AG04450 (cell line): ENCODE measurements around the gene CAND2. TPM values are rescaled to one million over a fixed set of nuclear protein-coding genes. Genes with fewer than 3 reads are reported as not detected.

ENCODE experiments used
- CTCF ChIA-PET: fragments of 300-600, 350-600 bp; formaldehyde crosslinking; extraction: SDS; loops from one replicate; lab custom pipeline; 2022; ENCODE audit warnings: antibody characterized with exemption, inconsistent platforms; lab: Charles Lee
- POLR2A ChIA-PET: fragments of 350-600 bp; formaldehyde crosslinking; extraction: SDS; loops from one replicate; lab custom pipeline; 2021; ENCODE audit warnings: antibody characterized with exemption, inconsistent platforms; lab: Yijun Ruan, JAX
- DNase-seq: peaks from one replicate; pipeline ENCODE4 v3.0.0-alpha.2; 2011; ENCODE audit warnings: low read depth, low spot score
- H3K27ac ChIP-seq: one replicate; pipeline ENCODE4 v1.5.1; 2012; ENCODE audit warnings: low read depth, low read length, control low read depth
- H3K27me3 ChIP-seq: one replicate; pipeline ENCODE4 v1.6.0; 2012; ENCODE audit warnings: low read length; ENCODE audit not compliant: control insufficient read depth, insufficient read depth
- H3K4me3 ChIP-seq: 2 replicates; pipeline ENCODE4 v1.5.1; 2011; ENCODE audit warnings: mild to moderate bottlenecking, low read depth, low read length, control low read depth
- H3K9me3 ChIP-seq: 2 replicates; pipeline ENCODE4 v1.5.1; 2012; ENCODE audit warnings: low read length; ENCODE audit not compliant: control insufficient read depth, insufficient read depth
- polyA plus RNA-seq: library from polyadenylated mRNA; depleted of rRNA; stranded (reverse); fragments of >200 nt; gene quantifications from 2 replicates; pipeline ENCODE4 v1.2.3, GENCODE V29; 2011; rRNA removed
- small RNA-seq: library from RNA; depleted of rRNA; stranded (forward); fragments of <200 nt; gene quantifications from one replicate; pipeline ENCODE3, GENCODE V24; 2012; ENCODE audit warnings: low read depth; ENCODE audit not compliant: insufficient read length
- TF ChIP-seq, protein P1 (sequence below): IDR thresholded peaks from 2 replicates; pipeline ENCODE4 v1.5.1; 2011; ENCODE audit warnings: low read depth, low read length, control low read depth, inconsistent platforms

Gene CAND2
- polyA plus RNA-seq, 1 experiment, result 5.8 TPM

DNA sequence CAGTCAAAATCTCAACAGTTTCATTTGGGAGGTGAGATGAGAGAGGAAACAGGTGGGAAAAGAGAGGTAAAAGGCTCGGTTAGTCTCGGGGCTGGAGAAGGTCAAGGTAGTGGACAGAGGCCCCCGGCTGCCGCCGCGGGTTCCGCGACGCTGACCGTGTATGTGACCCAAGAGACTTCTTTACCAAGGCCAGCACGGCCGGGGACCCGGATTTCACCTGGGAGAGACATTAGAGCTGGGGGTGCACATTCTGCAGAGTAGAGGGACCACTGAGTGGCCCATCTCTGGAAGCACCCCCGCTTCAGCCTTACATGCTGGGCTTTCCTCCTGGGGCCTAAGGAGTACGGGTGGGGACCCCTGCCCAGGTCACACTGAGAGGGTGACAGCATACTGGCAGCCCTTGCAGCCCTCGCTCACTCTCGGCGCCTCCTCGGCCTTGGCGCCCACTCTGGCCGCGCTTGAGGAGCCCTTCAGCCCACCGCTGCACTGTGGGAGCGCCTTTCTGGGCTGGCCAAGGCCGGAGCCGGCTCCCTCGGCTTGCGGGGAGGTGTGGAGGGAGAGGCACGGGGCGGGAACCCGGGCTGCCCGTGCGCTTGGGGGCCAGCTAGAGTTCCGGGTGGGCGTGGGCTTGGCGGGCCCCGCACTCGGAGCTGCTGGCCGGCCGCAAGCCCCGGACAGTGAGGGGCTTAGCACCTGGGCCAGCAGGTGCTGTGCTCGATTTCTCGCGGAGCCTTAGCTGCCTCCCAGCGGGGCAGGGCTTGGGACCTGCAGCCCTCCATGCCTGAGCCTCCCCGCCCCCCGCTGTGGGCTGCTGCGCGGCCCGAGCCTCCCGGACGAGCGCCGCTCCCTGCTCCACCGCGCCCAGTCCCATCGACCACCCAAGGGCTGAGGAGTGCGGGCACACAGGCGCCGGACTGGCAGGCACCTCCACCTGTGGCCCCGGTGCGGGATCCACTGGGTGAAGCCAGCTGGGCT, 86.1 kb downstream of the CAND2 start:
- Histone ChIP-seq H3K27me3 (peaks cover 11% of the 10 kb centered on the region), H3K4me3 (no peak overlapping the region), H3K9me3 (peaks cover 9% of the 10 kb centered on the region; the same call in 1 of the 2 replicates), H3K27ac (no peak overlapping the region)
- DNase-seq, result no peak
- TF ChIP-seq, protein P1, sequence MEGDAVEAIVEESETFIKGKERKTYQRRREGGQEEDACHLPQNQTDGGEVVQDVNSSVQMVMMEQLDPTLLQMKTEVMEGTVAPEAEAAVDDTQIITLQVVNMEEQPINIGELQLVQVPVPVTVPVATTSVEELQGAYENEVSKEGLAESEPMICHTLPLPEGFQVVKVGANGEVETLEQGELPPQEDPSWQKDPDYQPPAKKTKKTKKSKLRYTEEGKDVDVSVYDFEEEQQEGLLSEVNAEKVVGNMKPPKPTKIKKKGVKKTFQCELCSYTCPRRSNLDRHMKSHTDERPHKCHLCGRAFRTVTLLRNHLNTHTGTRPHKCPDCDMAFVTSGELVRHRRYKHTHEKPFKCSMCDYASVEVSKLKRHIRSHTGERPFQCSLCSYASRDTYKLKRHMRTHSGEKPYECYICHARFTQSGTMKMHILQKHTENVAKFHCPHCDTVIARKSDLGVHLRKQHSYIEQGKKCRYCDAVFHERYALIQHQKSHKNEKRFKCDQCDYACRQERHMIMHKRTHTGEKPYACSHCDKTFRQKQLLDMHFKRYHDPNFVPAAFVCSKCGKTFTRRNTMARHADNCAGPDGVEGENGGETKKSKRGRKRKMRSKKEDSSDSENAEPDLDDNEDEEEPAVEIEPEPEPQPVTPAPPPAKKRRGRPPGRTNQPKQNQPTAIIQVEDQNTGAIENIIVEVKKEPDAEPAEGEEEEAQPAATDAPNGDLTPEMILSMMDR, result no peak
- ChIA-PET CTCF (interaction anchor here (0.6 to 2.7 kb wide), 3 partner anchors 10 to 580 kb away, joined by 4 to 15 read pairs (median 7); no protein-coding TSS in a partner anchor), POLR2A (no interaction called here)

DNA sequence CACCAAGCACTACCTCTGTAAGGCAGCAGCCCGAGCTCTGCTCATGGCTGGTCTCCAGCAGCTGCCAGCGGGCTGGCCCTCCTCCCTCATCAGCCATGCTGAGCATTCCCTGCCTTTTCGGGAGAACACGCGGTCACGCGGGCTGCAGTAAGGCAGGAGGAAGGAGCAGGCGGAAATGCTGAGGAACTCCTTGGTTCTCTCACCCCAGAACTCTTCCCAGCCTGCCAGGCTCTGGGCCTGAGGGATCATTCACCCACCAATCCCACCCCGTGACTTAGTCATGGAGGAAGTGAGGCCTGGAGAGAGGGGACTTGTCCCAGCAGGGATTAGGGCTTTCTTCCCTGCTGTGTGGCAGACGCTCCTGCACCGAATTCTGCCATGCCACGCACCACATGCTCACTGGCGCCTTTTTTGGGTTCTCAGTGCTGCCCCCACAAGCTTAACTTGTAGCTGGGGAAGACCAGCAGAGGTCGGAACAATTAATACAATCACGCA, 87.8 kb downstream of the CAND2 start:
- ChIA-PET POLR2A (no interaction called here), CTCF (interaction anchor here (1.5 to 2.7 kb wide), 3 partner anchors 8 to 16 kb away, joined by 3 to 15 read pairs (median 7); no protein-coding TSS in a partner anchor)
- DNase-seq, result peak; percentile 11

More for the DNA sequence above, 87.8 kb downstream of the CAND2 start:
- TF ChIP-seq, protein P1, result no peak
- Histone ChIP-seq H3K4me3 (no peak overlapping the region), H3K27me3 (peaks cover 18% of the 10 kb centered on the region), H3K9me3 (peaks cover 9% of the 10 kb centered on the region; the same call in 1 of the 2 replicates), H3K27ac (no peak overlapping the region)

Small RNA genes within 50 kb of the gene (small RNA-seq; reads per million reads assigned to genes)
- gene AC034198.1, result not detected

Other genes with a start within 250 kb of the CAND2 start
- gene MKRN2, start 239.6 kb upstream of the CAND2 start, polyA plus RNA-seq, result 59.7 and 62.3 TPM in 2 replicates
- 140 and 141 TPM in 2 replicates for gene RAF1, start 132.6 kb upstream of the CAND2 start, polyA plus RNA-seq
- gene TMEM40, start 37.4 kb upstream of the CAND2 start, polyA plus RNA-seq, result 0.41 and 0.47 TPM in 2 replicates
- gene RPL32, start 44.9 kb downstream of the CAND2 start, polyA plus RNA-seq, result 3,211 and 3,269 TPM in 2 replicates